ENCODE data around the gene PRM1. TPM values are rescaled to one million over a fixed set of nuclear protein-coding genes. Genes with fewer than 3 reads are reported as not detected.
"Not testable (repeated sequence)": the region's sequence is repeated elsewhere in the genome, so short reads cannot be mapped to it uniquely, and the experiment has no call there.

PRM1 gene
- total RNA-seq, 3 donors from 2014 or later = not detected

GRCh38 chr16:11296351-11296705 is 15.2 kb upstream of the PRM1 start:
- H3K36me3 ChIP-seq = no peaks in the 10 kb centered on the region
- peaks cover 0 to 11% of the 10 kb centered on the region in 2 donors for H3K4me1 ChIP-seq
- H3K27me3 ChIP-seq = no peaks in the 10 kb centered on the region
- intact Hi-C loops (cut with DNase I; ENCODE audit: low total_unique reads) = no loop called here
- DNase-seq (ENCODE audit: low spot score in 2 of 2) = no peak
- no peak overlapping the region for H3K4me3 ChIP-seq
- TF ChIP-seq POLR2A (IDR thresholded peaks at IDR 0.05) (no peak), POLR2AphosphoS5 (IDR thresholded peaks at IDR 0.05) (no peak), CTCF (IDR thresholded peaks at IDR 0.05) (no peak)
- H3K27ac ChIP-seq = no peak overlapping the region
- H3K9me3 ChIP-seq = no peaks in the 10 kb centered on the region

- intact Hi-C loops (cut with DNase I; ENCODE audit: low total_unique reads) = no loop called here
Measured at GRCh38 chr16:11295672-11296071, 14.5 kb upstream of the PRM1 start.

GRCh38 chr16:11292076-11292748 is 11.1 kb upstream of the PRM1 start:
- H3K27me3 ChIP-seq = no peaks in the 10 kb centered on the region
- peaks cover 0 to 6% of the 10 kb centered on the region in 2 donors for H3K4me1 ChIP-seq
- no peak overlapping the region for H3K27ac ChIP-seq
- H3K4me3 ChIP-seq = no peak overlapping the region
- TF ChIP-seq POLR2A (IDR thresholded peaks at IDR 0.05) (no peak), CTCF (IDR thresholded peaks at IDR 0.05) (no peak)
- no peaks in the 10 kb centered on the region for H3K9me3 ChIP-seq
- H3K36me3 ChIP-seq = no peaks in the 10 kb centered on the region
- DNase-seq (ENCODE audit: low spot score in 2 of 2) = no peak
- intact Hi-C loops (cut with DNase I; ENCODE audit: low total_unique reads) = no loop called here

More at GRCh38 chr16:11295672-11296071, 14.5 kb upstream of the PRM1 start:
- TF ChIP-seq POLR2A (IDR thresholded peaks at IDR 0.05) = no peak
- TF ChIP-seq CTCF (IDR thresholded peaks at IDR 0.05) = no peak
- no peak for TF ChIP-seq POLR2AphosphoS5 (IDR thresholded peaks at IDR 0.05)
- no peak for DNase-seq (ENCODE audit: low spot score in 2 of 2)
- H3K4me1 ChIP-seq = peaks cover 0 to 11% of the 10 kb centered on the region in 2 donors
- H3K27me3 ChIP-seq = no peaks in the 10 kb centered on the region
- no peaks in the 10 kb centered on the region for H3K36me3 ChIP-seq
- no peak overlapping the region for H3K27ac ChIP-seq
- no peak overlapping the region for H3K4me3 ChIP-seq
- H3K9me3 ChIP-seq = no peaks in the 10 kb centered on the region

GRCh38 chr16:11291091-11291703 is 10.1 kb upstream of the PRM1 start:
- no peaks in the 10 kb centered on the region for H3K27me3 ChIP-seq
- TF ChIP-seq CTCF (IDR thresholded peaks at IDR 0.05) (no peak), POLR2A (IDR thresholded peaks at IDR 0.05) (no peak), POLR2AphosphoS5 (IDR thresholded peaks at IDR 0.05) (no peak)
- no peaks in the 10 kb centered on the region for H3K36me3 ChIP-seq
- H3K4me3 ChIP-seq = no peak overlapping the region
- H3K4me1 ChIP-seq = no peaks in the 10 kb centered on the region
- DNase-seq (ENCODE audit: low spot score in 2 of 2) = no peak
- no peaks in the 10 kb centered on the region for H3K9me3 ChIP-seq
- H3K27ac ChIP-seq = no peak overlapping the region
- intact Hi-C loops (cut with DNase I; ENCODE audit: low total_unique reads) = no loop called here

GRCh38 chr16:11290102-11290893 is 9.2 kb upstream of the PRM1 start:
- Histone ChIP-seq H3K4me1 (no peaks in the 10 kb centered on the region), H3K27me3 (no peaks in the 10 kb centered on the region), H3K9me3 (no peaks in the 10 kb centered on the region), H3K4me3 (no peak overlapping the region), H3K36me3 (no peaks in the 10 kb centered on the region), H3K27ac (no peak overlapping the region)
- intact Hi-C loops (cut with DNase I; ENCODE audit: low total_unique reads) = no loop called here
- no peak for DNase-seq (ENCODE audit: low spot score in 2 of 2)
- TF ChIP-seq CTCF (IDR thresholded peaks at IDR 0.05) (no peak), POLR2AphosphoS5 (IDR thresholded peaks at IDR 0.05) (no peak), POLR2A (IDR thresholded peaks at IDR 0.05) (no peak)

GRCh38 chr16:11289696-11290095 is 8.6 kb upstream of the PRM1 start:
- H3K36me3 ChIP-seq; intact Hi-C loops (cut with DNase I; ENCODE audit: low total_unique reads); H3K27me3 ChIP-seq; DNase-seq (ENCODE audit: low spot score in 2 of 2); H3K4me3 ChIP-seq; H3K9me3 ChIP-seq; H3K27ac ChIP-seq; H3K4me1 ChIP-seq: not testable (repeated sequence)

All from breast epithelium (tissue), 4 donors.